Peyer's patch (tissue), 4 donors: ENCODE results near the gene EFNA4. TPM values are rescaled to one million over a fixed set of nuclear protein-coding genes. Genes with fewer than 3 reads are reported as not detected.
A peak's percentile ranks its signal among the peaks of the same experiment; 100 is the strongest.

Experiments used
- DNase-seq, 3 donors: peaks; one replicate each; pipeline ENCODE4 v3.0.0-alpha.2; 2017 to 2019
- H3K27ac ChIP-seq, 4 donors: fragments of 200-600 bp; sonication (generic); one replicate each; pipeline ENCODE4 v1.5.1; 2016 to 2019
- H3K27me3 ChIP-seq, 2 donors: fragments of 200-600 bp; sonication (generic); one replicate each; pipeline ENCODE4 v1.5.1; 2019
- H3K36me3 ChIP-seq, 3 donors: fragments of 200-600 bp; sonication (generic); one replicate each; pipeline ENCODE4 v1.5.1; 2016 to 2019
- H3K4me1 ChIP-seq, 4 donors: fragments of 200-600 bp; sonication (generic); one replicate each; pipeline ENCODE4 v1.5.1; 2016 to 2019
- H3K4me3 ChIP-seq, 4 donors: fragments of 200-600 bp; sonication (generic); 1 replicate in 3 of 4; 2 replicates in 1 of 4; pipeline ENCODE4 v1.5.1; 2016 to 2019; ENCODE audit warnings: mild to moderate bottlenecking in 1 of 4
- H3K9me3 ChIP-seq, 4 donors: fragments of 200-600 bp; sonication (generic); one replicate each; pipeline ENCODE4 v1.5.1; 2016 to 2019; ENCODE audit warnings: mild to moderate bottlenecking in 1 of 4
- POLR2A ChIP-seq, 2 donors: fragments of 450-650 bp; IDR thresholded peaks; one replicate each; pipeline ENCODE4 v1.5.1; 2017; ENCODE audit warnings: antibody characterized with exemption in 2 of 2, mild to moderate bottlenecking in 2 of 2, moderate library complexity in 2 of 2
- total RNA-seq, 4 donors: library from RNA; depleted of rRNA; stranded (reverse); fragments of >200 nt; gene quantifications; one replicate each; pipeline ENCODE4 v1.1.0, GENCODE V29; 2016
- TF ChIP-seq, protein P1 (sequence below), 6 experiments: fragments of 450-650 bp in 4 of 6; fragments of 200-600 bp in 2 of 6; sonication (generic) in 1 of 6; IDR thresholded peaks; one replicate each; pipeline ENCODE4 v1.5.1; 2017 to 2019; ENCODE audit warnings: antibody characterized with exemption in 6 of 6, mild to moderate bottlenecking in 3 of 6, moderate library complexity in 1 of 6

The EFNA4 gene
- total RNA-seq, 4 donors from 2014 or later = 2.5 to 39.6 (median 18.2) TPM

DNA sequence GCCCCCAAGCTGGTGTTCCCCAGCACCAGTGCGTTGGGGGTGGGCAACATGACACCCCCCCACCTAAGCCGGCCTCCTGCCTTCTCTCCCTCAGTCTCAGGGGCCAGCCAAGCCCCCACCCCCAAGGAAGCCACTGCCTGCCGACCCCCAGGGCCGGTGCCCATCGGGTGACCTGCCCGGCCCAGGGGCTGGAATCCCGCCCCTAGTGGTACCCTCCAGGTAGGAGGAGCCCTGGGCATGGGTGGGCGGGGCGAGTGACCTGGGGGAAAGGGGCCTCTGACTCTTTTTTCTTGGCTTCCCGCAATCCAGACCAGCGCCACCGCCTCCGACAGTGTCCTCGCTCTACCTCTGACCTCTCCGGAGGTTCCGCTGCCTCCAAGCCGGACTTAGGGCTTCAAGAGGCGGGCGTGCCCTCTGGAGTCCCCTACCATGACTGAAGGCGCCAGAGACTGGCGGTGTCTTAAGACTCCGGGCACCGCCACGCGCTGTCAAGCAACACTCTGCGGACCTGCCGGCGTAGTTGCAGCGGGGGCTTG is 1.3 kb upstream of the EFNA4 start:
- peaks cover 0 to 41% (median 0%) of the 10 kb centered on the region in 3 donors for H3K36me3 ChIP-seq
- H3K9me3 ChIP-seq = peaks cover 0 to 4% (median 0%) of the 10 kb centered on the region in 4 donors
- H3K4me1 ChIP-seq = peaks cover 0 to 35% (median 19%) of the 10 kb centered on the region in 4 donors
- DNase-seq = peak in 2 of 3 donors; percentile 20 to 59
- peak overlapping the region in 3 of 4 donors; percentile 87 to 94 (median 90) for H3K27ac ChIP-seq
- H3K4me3 ChIP-seq = peak overlapping the region in 3 of 4 donors; percentile 60 to 83 (median 81)
- no peaks in the 10 kb centered on the region for H3K27me3 ChIP-seq
- TF ChIP-seq, protein P1, sequence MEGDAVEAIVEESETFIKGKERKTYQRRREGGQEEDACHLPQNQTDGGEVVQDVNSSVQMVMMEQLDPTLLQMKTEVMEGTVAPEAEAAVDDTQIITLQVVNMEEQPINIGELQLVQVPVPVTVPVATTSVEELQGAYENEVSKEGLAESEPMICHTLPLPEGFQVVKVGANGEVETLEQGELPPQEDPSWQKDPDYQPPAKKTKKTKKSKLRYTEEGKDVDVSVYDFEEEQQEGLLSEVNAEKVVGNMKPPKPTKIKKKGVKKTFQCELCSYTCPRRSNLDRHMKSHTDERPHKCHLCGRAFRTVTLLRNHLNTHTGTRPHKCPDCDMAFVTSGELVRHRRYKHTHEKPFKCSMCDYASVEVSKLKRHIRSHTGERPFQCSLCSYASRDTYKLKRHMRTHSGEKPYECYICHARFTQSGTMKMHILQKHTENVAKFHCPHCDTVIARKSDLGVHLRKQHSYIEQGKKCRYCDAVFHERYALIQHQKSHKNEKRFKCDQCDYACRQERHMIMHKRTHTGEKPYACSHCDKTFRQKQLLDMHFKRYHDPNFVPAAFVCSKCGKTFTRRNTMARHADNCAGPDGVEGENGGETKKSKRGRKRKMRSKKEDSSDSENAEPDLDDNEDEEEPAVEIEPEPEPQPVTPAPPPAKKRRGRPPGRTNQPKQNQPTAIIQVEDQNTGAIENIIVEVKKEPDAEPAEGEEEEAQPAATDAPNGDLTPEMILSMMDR (IDR thresholded peaks at IDR 0.05) = no peak
- no peak for TF ChIP-seq POLR2A (IDR thresholded peaks at IDR 0.05)

DNA sequence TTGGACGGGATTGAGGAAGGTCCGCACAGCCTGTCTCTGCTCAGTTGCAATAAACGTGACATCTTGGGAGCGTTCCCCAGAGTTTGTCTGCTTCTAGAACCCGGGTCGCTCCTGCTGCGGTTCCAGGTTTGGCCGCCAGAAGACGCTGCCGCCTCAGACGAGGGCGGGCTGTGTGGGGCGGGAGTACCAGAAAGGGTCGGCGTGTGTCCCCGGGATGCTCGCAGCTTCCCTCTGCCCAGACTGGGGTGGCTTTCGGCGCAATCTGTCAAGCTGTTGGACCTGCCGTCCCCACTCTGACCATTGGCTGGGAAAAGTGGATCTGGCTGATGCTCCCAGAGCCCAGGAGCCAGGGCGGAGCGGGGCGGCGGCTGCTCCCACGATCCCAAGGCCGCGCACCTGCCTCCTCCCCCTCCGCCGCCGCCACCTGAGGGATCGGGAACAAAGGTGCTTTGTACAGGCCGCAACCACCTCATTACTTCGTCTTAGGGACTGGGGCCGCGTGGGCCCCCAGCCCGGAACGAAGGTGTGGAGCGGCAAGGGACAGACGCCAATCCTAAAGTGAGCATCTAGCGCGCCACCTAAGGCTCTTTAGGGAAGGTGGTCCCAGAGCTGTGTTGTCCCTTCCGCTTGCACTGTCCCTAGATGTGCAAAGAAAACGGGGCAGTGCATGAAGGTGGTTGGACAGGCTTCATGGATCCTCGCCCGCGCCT is 683 bp upstream of the EFNA4 start:
- peaks cover 0 to 35% (median 19%) of the 10 kb centered on the region in 4 donors for H3K4me1 ChIP-seq
- H3K27ac ChIP-seq = peak overlapping the region; percentile 63 to 94 (median 88)
- H3K36me3 ChIP-seq = peaks cover 0 to 41% (median 0%) of the 10 kb centered on the region in 3 donors
- TF ChIP-seq, protein P1 (IDR thresholded peaks at IDR 0.05) = peak; percentile 79 to 87 (median 84)
- peak in 1 of 2 donors; percentile 25 for TF ChIP-seq POLR2A (IDR thresholded peaks at IDR 0.05)
- peaks cover 0 to 4% (median 0%) of the 10 kb centered on the region in 4 donors for H3K9me3 ChIP-seq
- peak overlapping the region; percentile 47 to 83 (median 70) for H3K4me3 ChIP-seq
- no peaks in the 10 kb centered on the region for H3K27me3 ChIP-seq
- DNase-seq = peak; percentile 76 to 88 (median 88)

DNA sequence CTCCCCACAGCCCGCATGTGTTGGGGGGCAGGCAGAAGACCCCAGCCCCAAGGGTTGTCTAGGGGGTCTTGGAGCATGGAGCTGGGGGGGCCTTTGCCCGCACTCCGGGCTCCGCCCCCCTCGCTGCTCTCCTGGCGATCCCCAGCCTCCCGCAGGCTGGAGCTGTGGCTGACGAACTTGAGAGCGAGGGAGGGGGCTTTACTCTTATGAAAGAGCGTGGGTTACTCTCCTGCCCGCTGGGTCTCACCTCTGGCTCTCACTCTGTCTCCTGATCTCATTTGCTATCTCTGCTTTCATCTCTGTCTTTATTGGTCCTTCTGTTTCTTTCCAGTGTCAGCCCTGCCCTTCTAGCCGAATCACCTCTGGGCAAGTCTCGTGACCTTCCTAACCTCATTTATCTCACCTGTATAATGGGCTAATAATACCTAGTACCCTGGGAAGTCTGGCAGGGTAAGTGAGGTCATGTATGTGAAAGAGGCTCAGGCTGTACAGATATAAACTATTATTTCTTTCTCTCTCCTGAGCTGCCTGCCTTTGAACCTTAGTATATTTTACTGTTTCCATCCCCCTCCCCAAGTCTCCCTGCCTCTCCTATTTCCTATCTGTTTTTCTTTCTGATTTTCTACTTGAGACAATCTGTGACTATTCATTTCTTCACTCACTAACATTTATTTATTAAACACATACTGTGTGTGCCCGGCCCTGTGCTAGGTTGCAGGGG is 731 bp downstream of the EFNA4 start:
- H3K9me3 ChIP-seq = peaks cover 0 to 4% (median 0%) of the 10 kb centered on the region in 4 donors
- TF ChIP-seq, protein P1 (IDR thresholded peaks at IDR 0.05) = no peak
- TF ChIP-seq POLR2A (IDR thresholded peaks at IDR 0.05) = no peak
- no peak for DNase-seq
- no peaks in the 10 kb centered on the region for H3K27me3 ChIP-seq
- peak overlapping the region; percentile 63 to 94 (median 88) for H3K27ac ChIP-seq
- peaks cover 0 to 35% (median 19%) of the 10 kb centered on the region in 4 donors for H3K4me1 ChIP-seq
- H3K36me3 ChIP-seq = peaks cover 0 to 38% (median 0%) of the 10 kb centered on the region in 3 donors
- peak overlapping the region; percentile 47 to 83 (median 70) for H3K4me3 ChIP-seq

DNA sequence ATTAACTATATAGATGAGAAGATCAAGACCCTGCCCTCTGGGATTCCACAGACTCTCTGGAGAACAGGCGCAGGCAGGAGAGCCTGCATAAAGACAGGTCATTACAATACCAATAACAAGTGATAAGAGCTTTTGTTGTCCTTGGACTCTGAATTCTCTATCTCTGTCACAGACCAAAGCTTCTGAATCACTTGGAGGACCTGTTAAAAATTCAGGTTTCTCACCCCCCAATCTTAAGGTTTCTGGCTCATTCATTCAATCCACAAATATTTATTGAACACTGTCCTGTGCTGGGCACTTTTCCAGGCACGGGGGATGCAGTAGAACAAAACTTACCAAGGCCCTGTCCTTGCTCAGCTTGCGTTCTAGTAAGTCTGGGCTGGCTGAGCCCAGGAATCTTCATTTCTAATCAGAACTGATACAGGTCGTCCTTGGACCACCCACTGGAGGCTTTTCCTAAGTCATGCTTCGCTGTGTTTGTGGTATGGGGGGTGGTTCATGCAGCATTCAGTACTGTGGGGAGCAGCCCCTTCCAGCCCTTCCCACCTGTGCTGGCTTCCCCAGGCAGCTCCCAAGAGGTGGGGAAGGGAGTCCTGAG is 1.4 kb downstream of the EFNA4 start:
- Histone ChIP-seq H3K4me1 (peaks cover 0 to 37% (median 19%) of the 10 kb centered on the region in 4 donors), H3K27ac (peak overlapping the region in 1 of 4 donors; percentile 94)

More for the DNA sequence above, 1.4 kb downstream of the EFNA4 start:
- Histone ChIP-seq H3K36me3 (peaks cover 0 to 32% (median 0%) of the 10 kb centered on the region in 3 donors), H3K4me3 (peak overlapping the region in 2 of 4 donors; percentile 60 to 83), H3K9me3 (peaks cover 0 to 4% (median 0%) of the 10 kb centered on the region in 4 donors), H3K27me3 (no peaks in the 10 kb centered on the region)
- TF ChIP-seq POLR2A (IDR thresholded peaks at IDR 0.05) = peak in 1 of 2 donors; percentile 30
- TF ChIP-seq, protein P1 (IDR thresholded peaks at IDR 0.05) = no peak
- no peak for DNase-seq
